HG03521 (cell line): ENCODE data around the gene ACSL5.

Experiments used
- ATAC-seq: cut with Tn5 transposase; IDR thresholded peaks from one replicate; pipeline ENCODE4 v1.9.1; 2021; ENCODE audit warnings: mild to moderate bottlenecking, moderate library complexity; ENCODE audit not compliant: unreplicated experiment

The ACSL5 gene, protein sequence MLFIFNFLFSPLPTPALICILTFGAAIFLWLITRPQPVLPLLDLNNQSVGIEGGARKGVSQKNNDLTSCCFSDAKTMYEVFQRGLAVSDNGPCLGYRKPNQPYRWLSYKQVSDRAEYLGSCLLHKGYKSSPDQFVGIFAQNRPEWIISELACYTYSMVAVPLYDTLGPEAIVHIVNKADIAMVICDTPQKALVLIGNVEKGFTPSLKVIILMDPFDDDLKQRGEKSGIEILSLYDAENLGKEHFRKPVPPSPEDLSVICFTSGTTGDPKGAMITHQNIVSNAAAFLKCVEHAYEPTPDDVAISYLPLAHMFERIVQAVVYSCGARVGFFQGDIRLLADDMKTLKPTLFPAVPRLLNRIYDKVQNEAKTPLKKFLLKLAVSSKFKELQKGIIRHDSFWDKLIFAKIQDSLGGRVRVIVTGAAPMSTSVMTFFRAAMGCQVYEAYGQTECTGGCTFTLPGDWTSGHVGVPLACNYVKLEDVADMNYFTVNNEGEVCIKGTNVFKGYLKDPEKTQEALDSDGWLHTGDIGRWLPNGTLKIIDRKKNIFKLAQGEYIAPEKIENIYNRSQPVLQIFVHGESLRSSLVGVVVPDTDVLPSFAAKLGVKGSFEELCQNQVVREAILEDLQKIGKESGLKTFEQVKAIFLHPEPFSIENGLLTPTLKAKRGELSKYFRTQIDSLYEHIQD

DNA sequence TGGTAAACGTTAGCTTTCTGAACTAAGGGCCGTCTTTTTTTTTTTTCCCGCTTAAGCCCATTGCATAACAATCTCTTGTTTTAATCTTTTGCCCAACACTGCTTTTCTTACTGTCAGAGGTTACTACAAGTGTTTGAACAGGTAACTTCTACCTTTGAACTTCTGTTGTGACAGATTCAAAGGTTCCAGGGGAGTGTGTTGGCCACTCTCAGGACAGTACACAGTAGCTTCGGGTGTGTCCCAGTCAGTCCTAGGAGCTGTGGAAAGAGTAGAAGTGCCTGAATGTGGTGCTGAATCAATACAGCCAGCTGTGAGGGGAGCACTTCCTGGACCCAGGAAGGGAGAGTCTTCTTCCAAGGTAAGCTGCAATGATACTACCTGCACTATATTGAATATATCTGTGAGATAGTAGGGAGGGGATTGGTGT lies at the start of gene ACSL5:
ACSL5 (plus strand) TSS at position 205 of the 427 bp plus-strand sequence. CDS start 20,831 bp downstream, outside the sequence.
- no peak for ATAC-seq

DNA sequence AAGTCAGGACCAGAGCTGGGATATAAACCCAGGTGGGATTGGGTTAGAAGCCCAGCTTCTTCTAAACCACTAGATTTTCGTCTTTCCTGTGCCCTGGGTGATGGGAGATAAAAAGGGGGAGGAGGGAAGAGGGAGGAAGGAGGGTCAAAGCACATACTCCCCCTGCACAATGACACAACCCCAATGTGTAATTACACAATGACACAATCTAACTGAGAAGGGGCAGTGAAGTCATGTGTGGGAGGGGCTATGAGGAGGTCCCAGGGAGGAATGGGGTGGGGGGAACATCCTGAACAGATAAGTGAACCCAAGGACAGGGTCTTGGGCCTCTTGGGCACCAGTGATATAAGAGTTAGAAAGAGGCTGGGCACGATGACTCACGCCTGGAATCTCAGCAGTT lies 46.2 kb upstream of the ACSL5 start:
- no peak for ATAC-seq

DNA sequence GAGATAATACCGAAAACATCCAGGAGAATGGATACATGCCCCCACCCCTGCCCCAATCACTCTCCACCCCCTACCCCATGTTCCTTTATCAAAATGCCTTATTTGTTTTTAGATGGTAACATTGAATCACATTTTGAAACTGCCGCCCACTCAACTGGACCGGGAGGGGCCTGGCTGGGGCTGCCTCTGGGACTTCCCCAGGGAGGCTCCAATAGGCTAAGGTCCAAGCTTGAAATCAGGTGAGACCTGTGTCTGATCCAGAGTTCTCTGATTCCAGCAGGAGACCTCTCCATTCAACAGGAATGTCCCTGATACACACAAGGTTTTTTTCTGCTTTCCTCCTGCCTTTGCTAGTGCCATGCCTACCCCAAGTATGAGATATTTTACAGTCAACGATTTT lies 43.8 kb upstream of the ACSL5 start:
- no peak for ATAC-seq

DNA sequence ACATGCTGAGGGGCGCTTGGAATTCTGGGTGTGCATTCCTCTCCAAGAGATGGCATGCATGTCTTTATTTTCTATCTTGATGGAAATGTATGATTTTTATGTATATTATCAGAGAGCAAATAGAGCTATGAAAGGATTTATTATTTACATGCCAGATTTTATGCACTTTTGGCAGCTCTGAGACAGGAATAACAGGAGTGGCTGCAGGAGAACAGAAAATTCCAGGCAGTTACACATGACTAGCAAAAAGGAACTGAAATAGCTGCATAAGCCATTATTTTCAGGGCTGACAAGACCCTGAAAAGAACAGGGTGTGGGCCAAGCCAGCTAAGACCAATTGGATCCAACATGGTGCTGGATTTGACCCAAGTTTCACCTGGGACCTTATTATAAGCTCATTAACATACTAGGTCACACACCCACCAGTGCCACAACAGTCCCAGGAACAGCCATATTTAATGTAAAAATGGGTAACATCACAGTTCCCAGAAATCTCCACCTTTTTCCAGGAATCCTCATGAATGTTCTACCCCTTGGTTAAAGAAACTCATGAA lies 43.2 kb upstream of the ACSL5 start:
- ATAC-seq: no peak

DNA sequence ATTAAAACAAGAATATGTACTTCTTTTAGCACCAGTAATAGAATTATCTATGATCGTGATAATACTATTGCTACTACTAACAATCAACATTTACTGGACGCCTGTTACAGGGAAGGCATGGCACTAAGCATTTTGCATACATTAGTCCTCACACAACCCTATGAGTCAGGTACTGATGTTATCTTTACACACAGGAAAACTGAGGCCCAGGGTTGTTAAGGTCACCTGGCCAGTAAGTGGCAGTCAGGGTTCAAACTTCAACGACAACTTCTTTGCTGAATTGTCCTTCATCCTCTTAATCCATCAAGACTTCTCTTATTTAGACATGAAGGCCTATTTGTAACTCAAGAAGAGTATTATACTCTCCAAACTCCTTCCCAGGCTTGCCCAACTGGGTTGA lies 41.9 kb upstream of the ACSL5 start:
- no peak for ATAC-seq

DNA sequence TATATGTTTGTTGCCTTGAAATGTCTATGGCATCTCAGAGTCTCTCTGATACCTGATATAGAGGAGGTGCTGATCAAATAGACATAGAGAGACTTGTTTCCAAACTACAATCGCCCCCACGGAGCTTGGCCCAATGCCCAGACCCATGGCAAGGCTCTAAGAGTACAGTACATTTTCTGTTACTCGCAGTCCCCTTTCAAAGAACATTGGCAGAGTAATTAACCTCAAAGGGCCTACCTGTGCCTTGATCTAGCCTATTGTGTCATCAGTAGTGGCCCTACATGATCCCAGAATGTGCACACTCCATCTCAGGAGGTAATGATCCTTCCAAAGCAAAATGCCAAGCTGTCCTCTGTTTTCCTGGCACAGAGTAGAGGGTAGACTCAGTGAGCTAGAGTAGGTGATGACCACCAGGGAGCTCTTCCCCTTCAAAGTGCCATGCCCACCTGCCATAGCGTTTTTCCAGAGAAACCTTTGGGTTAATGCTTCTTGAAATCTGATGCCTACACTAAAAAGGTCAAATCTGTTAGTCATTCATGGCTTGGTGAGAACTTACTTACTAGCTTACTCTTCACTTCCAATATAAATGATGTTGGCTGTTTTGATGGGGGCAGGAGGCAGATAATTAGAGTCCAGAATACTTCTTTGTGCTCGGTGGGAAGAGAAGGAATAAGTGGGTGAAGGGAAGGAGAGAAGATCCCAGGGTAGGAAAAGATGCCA lies 41.2 kb upstream of the ACSL5 start:
- no peak for ATAC-seq

DNA sequence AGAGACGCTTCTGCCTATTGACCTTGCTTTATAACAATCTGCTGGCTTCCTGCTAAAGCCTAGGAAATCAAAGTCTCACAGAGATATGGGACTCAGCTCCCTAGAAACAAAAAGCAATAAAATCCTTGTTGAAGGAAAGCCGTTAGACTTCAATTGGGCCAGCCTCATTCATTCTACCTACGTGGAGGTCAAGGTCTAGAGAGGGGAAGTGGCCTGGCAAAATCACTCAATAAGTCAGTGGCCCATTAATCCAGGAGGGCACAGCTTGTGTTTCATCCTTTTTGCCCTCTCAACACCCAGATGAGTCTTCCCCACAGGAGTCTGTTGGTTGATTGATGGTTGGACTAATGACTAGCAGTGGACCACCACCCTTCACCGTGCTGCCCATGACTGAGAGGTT lies 40.5 kb upstream of the ACSL5 start:
- ATAC-seq: no peak

DNA sequence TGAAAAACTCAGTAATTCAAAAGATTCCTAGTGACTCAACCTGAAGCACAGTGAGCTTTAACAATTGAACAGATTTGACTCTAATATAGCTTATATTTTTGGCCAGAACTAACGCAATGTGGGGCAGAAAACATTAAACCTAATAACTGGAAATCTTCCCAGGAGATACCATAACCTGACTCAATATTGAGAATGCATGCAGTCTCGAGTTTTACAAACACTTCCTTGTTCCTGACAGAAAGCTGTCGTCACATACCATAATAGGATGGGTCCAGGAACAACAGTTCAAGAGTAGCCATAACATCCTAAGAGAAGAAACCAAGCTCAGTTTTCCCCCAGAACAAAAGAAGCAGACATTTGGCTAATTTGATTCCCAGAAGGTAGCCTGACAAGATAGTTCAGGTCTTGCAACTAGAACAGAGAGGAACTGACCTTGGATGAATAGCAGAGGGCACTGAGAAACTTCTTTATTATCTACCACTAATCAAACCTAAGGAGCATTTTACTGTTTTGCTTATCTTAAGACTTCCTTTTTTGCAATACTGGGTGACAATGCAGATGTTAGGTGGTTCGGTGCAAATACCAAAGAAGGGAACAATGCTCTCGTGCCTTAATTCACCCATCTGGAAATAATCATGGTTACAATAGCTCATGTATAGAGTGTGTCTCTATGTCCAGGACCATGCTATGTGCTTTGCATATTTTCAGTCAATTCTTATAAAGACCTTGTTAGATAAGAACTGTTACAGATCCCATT lies 38.6 kb upstream of the ACSL5 start:
- ATAC-seq: no peak

DNA sequence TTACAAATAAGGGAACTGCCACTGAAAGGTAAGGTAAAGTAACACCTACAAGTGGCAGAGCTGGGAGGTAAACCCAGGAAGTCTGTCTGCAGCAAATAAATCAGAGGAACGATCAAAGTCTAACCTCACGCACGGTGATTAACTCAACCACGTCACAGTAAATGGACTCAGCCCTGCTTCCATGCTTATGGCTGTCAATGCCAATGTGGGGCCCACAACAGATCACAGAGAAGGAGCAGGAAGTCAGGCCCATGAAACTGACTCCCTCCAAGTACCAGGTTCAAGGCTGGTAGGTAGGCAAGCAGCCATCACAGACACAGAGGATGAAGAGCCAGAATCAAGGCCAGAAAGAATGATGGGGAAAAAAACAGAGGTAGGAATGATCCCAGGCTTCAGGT lies 38.0 kb upstream of the ACSL5 start:
- ATAC-seq: no peak

DNA sequence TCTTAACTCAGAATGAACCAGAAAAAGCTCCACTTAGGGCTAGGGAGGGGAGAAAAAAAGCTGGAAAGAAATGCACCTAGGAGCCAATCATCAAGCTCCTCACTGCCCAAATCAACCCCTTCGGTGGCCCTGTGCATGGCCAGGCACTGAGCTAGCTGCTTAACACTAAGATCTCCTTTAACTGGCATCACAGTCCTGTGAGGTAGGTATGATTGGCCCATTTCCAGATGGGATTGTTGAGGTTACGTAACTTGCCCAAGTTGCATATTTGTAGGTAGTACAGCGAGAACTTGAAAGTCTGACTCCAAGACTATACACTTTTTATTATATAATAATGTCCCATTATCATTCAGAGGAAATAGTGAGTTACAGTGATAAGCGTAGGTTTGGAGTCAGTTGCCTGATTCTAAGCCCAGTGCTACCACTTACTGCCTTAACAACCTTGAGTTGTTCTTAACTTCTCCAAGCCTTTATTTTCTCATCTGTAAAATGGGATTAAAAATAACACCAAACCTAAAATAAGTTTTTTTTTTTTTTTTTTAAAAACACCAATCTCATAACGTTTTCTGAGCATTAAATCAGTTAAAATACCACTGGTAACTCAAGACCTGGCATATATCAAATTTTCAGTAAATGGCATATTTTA lies 37.2 kb upstream of the ACSL5 start:
- no peak for ATAC-seq

DNA sequence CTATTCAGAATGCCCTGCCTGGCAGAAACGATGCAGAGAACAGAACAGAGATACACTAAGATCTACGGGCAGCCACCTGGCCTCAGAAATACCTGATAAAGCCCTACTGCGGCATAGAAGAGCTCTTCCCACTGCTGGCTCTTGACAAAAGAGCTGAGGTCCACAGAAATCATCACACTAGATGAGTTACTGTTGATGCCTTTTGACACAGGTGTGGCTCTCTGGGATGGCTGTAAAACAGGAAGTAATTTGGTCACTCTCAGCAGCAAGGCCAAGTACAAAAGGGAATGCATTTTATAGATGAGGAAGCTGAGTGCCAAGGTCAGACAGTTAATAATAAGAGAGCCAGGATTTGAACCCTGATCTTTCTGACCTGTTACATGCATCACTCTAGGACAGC lies 35.0 kb upstream of the ACSL5 start:
- no peak for ATAC-seq

DNA sequence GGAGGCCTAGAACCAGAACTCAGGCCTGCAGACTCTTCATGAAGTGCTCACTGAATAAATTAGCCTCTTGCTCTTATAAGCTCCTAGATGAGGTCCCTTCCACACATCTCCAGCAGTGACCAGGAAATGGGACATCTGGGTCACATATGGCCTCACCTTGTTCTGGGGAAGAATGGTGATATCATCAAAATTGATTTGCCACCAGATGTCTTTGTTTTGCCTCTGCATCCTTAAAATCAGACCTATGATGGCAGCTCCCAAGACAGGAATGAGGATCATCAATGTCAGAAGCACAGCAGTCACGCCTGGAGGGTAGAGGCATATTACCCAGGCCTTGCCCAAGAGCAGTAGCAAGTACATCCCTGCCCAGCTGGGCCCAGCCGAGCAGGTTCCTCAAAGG lies 33.3 kb upstream of the ACSL5 start:
- no peak for ATAC-seq

DNA sequence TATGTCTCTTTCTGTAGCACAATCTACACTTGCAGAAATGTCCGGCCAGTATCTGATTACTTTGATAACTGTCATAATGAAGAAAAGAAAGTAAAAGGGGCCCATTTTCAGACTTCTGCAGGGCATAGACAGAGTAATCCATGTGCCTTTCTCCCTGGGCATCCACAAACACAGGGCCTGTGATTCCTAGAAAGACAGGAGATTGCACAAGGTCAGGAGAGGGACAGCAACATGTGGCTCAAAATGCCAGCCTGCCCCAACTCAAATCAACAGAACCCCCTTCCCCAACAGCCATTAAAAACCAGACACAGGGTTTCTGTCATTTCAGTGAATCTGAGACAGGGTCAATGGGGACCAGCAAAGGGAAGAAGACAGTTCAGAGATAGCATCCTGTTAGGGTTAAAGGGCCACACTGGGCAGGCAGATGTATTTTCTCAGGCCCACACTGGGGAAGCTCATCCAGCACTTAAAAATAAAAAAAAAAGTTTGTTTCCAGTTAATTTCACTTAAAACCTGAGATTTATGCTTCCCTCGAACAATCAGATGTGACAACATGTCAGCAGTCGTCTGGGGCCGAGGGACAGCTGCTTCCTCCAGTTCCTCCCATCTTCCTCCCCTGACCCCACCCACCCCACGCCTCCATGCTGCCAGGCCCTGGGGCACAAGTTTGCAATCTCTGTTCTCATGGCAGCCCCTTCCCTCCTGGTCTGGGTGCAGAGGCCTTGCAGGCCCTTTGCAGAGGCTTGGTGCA lies 30.7 kb upstream of the ACSL5 start:
- ATAC-seq: no peak

DNA sequence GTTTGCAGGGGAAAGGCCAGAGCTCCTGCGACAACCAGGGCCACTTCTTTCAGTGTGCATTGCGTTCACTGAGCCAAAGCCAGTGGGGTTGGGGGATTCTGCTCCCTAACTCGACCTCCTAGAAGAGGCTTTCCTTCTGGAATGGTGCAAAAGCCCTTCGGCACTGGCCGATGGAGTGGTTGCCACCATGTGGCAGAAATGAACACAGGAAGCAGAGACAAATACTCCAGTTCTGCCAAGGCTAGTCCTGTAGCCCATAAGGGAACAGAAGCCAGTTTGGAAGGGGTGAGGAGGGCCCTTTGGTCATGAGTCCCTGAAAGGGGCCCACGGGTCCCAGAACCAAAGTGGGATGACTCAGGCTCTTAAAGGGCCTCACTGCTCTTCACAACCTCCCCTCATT lies 29.7 kb upstream of the ACSL5 start:
- ATAC-seq: no peak

DNA sequence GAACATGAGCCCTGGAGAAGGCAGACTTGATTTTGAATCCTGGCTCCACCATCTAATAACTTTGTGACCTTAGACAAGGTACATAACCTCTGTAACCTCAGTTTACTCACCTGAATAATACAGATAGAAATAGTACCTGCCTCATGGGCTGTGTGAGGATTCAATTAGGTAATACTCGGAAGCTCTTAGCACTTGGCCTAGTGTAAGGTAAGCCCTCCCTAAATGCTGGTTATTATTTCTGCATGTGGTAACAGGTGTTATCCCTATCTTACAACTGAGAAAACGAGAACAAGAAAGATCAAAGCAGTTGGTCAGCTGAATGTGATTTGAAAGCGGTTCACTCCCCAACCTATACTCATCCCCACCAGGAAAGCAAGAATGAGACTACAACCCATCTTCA lies 28.7 kb upstream of the ACSL5 start:
- no peak for ATAC-seq

DNA sequence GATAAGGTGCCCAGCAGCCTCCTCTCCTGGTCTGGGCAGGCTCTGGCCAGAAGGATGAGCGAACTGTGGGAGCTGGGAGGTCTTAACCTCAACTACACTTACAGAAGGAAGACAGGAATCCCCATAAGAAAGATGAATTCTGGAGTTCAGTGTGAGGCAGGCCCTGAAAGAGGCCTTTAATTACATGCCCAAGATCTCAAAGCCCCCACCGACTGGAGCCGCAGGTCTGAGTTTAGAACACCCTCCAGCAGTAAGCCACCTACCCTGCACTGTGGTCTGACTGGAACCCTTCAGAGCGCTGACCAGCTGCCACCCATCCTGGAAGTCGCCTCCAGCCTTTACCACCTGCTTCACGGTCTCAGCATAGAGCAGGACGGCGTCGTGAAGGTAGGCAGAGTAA lies 28.2 kb upstream of the ACSL5 start:
- ATAC-seq: no peak

DNA sequence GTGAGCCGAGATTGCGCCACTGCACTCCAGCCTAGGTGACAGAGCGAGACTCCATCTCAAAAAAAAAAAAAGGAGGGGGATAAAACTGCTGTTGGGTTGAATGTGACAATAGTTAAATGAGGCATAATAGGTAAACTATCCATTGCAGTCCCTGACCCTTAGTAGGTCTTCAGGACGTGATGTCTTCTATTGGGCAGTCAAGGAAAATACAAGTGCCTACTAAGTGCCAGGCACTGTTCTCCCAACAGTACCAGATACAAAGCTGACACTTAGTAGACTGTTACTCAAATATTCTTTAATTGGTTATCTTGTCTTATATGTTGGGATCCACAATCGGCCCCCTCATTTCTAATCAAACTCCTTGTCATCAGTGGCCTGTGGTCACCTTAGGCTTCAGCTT lies 27.1 kb upstream of the ACSL5 start:
- ATAC-seq: no peak

DNA sequence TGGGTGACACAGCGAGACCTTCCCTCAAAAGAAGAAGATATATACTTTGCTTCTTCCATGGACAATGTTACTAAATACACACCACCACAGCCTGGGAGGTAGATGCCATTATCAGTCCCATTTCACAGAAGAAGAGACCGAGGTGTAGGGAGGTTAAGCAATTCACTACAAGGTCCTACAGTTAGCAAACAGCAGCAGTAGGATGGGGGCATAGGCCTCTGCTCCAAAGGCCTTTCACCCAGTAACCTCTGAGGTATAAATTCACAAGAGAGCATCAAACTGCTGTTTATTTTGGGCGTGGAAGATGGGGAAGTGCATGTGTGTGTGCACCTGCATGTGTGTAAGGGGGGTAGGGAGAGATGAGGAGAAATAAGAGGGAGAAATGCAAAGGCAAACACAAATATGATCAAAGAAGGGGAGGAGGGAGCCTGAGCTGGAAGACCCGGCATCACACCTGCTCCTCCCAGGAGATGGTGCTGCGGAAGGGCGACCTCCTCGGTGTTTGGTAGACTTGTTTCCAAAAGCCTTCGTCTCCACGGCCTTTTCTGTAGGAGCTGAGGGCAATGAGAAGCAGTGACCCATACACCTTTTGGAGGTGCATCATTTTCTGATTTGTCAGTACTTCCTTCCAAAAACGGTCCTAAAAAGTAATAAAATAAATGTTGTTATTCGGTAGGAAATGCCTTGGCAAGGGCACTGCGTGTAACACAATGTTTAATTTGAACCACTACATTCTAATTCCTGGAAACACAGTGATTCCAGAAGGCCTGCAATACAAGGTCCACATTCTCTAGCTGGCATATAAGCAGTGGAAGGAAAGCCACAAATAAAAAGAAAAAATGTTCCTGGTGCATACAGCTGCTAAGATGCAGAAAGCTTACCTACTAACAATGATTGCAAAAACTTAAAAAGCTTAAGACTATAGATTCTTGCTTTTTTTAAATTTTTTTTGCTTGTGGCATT lies 25.9 kb upstream of the ACSL5 start:
- no peak for ATAC-seq
